DOHH2 (cell line): Measurements from ENCODE around the gene TASP1.

Experiments
- EZH2phosphoT487 ChIP-seq: fragments of 200-600 bp; sonication (generic); IDR thresholded peaks from 2 replicates; pipeline ENCODE4 v1.6.1; 2017; ENCODE audit warnings: borderline replicate concordance, mild to moderate bottlenecking, antibody characterized with exemption, low read length, moderate library complexity, mixed read lengths
- TF ChIP-seq, protein P1 (sequence below): fragments of 200-600 bp; sonication (generic); IDR thresholded peaks from one replicate; pipeline ENCODE4 v1.5.1; 2014; ENCODE audit warnings: antibody characterized with exemption, mild to moderate bottlenecking, low read depth, low read length; ENCODE audit not compliant: poor library complexity, severe bottlenecking

DNA sequence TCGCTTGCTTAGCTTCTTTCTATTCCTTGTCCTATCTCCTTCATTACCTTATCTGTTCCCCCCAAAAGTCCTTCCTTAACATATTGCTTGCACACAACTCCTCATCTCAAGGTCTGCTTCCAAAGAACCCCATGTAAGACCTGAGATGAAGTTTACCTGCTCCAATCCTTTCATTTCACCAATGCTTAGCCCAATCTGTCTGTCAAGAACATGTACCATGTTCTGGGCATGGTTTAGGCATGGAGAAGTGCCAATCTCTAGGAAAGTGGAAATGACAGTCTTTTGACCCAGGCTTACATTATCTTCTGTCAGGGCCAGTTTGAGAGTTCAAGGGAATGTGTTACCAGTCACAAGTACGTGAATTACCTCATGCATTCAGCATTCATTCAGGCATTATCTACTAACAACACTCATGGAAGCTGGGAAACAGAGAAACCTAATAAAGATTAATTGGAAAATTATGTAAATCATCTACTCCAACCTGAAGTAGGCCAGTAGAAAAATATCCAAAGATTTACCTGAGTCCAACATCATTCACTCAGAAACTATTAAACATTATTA lies 15.8 kb upstream of the TASP1 start:
- TF ChIP-seq, protein P1, sequence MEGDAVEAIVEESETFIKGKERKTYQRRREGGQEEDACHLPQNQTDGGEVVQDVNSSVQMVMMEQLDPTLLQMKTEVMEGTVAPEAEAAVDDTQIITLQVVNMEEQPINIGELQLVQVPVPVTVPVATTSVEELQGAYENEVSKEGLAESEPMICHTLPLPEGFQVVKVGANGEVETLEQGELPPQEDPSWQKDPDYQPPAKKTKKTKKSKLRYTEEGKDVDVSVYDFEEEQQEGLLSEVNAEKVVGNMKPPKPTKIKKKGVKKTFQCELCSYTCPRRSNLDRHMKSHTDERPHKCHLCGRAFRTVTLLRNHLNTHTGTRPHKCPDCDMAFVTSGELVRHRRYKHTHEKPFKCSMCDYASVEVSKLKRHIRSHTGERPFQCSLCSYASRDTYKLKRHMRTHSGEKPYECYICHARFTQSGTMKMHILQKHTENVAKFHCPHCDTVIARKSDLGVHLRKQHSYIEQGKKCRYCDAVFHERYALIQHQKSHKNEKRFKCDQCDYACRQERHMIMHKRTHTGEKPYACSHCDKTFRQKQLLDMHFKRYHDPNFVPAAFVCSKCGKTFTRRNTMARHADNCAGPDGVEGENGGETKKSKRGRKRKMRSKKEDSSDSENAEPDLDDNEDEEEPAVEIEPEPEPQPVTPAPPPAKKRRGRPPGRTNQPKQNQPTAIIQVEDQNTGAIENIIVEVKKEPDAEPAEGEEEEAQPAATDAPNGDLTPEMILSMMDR = no peak
- no peak for TF ChIP-seq EZH2phosphoT487
